Activated CD8-positive, alpha-beta T cell treated with anti-CD3 and anti-CD28 coated beads, Interleukin-2, amount 10 ng/mL, durations not matched to agents 7 days and 5 days (primary cell): Measurements from ENCODE around the gene THAP8. TPM values are rescaled to one million over a fixed set of nuclear protein-coding genes. Genes with fewer than 3 reads are reported as not detected.
"Not testable (repeated sequence)": the region's sequence is repeated elsewhere in the genome, so short reads cannot be mapped to it uniquely, and the experiment has no call there.

ENCODE experiments used
- ATAC-seq: fragments of 150-1000 bp; cut with Tn5 transposase; one replicate; pipeline ENCODE4 v1.10.0; 2021; ENCODE audit warnings: moderate library complexity
- CTCF ChIA-PET: fragments of 350-600 bp; sonication (Branson Sonifier 250); formaldehyde crosslinking; loops from one replicate; lab custom pipeline; 2021; ENCODE audit warnings: antibody characterized with exemption; lab: Charles Lee
- POLR2A ChIA-PET: fragments of 350-600 bp; sonication (Branson Sonifier 250); formaldehyde crosslinking; loops from one replicate; lab custom pipeline; 2021; ENCODE audit warnings: antibody characterized with exemption; lab: Charles Lee
- DNase-seq: peaks from one replicate; pipeline ENCODE4 v3.0.0-alpha.2; 2020
- H3K27ac Mint-ChIP-seq: one replicate; pipeline ENCODE4 v1.8.0; 2021; ENCODE audit warnings: mild to moderate bottlenecking, mixed read lengths
- H3K27me3 Mint-ChIP-seq: one replicate; pipeline ENCODE4 v1.8.0; 2021; ENCODE audit warnings: low read depth, mixed read lengths
- H3K36me3 Mint-ChIP-seq: one replicate; pipeline ENCODE4 v1.8.0; 2021; ENCODE audit warnings: low read depth, mixed read lengths
- H3K4me1 Mint-ChIP-seq: one replicate; pipeline ENCODE4 v1.8.0; 2021; ENCODE audit warnings: low read depth, mixed read lengths
- H3K4me3 Mint-ChIP-seq: one replicate; pipeline ENCODE4 v1.8.0; 2021; ENCODE audit warnings: mild to moderate bottlenecking, mixed read lengths
- H3K9me3 Mint-ChIP-seq: one replicate; pipeline ENCODE4 v1.8.0; 2022; ENCODE audit warnings: mixed read lengths; ENCODE audit not compliant: insufficient read depth
- total RNA-seq, 2 experiments: library from RNA; stranded (reverse); gene quantifications; one replicate each; pipeline ENCODE4 v1.2.3, GENCODE V29; 2021

The THAP8 gene
- total RNA-seq, 2 experiments from 2014 or later = 5.7 to 5.8 TPM

DNA sequence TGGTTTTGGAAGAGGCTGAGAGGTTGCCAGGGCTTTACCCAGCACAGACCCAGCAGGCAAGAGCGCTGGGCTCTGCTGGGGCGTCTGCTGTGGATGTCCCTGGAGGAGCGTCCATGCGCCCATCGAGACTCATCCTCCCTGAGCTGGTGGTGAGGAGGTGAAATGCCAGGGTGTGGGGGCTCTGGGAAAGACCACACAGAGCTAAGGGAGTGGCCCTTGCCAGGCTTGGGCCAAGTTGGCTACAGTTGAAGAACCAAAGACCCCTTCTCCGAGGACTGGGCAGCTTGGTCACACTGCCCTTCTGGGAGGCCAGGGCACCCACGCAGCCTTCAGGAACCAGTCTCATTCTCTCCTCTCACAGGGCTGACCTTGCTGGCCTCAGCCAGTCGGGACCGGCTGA, 32.2 kb upstream of the THAP8 start:
- Mint-ChIP-seq H3K36me3 (peaks cover 70% of the 10 kb centered on the region), H3K27ac (no peak overlapping the region), H3K4me1 (no peaks in the 10 kb centered on the region), H3K4me3 (no peak overlapping the region), H3K9me3 (no peaks in the 10 kb centered on the region), H3K27me3 (no peaks in the 10 kb centered on the region)
- no peak for DNase-seq
- ATAC-seq = no peak
- ChIA-PET CTCF (no interaction called here), POLR2A (no interaction called here)

DNA sequence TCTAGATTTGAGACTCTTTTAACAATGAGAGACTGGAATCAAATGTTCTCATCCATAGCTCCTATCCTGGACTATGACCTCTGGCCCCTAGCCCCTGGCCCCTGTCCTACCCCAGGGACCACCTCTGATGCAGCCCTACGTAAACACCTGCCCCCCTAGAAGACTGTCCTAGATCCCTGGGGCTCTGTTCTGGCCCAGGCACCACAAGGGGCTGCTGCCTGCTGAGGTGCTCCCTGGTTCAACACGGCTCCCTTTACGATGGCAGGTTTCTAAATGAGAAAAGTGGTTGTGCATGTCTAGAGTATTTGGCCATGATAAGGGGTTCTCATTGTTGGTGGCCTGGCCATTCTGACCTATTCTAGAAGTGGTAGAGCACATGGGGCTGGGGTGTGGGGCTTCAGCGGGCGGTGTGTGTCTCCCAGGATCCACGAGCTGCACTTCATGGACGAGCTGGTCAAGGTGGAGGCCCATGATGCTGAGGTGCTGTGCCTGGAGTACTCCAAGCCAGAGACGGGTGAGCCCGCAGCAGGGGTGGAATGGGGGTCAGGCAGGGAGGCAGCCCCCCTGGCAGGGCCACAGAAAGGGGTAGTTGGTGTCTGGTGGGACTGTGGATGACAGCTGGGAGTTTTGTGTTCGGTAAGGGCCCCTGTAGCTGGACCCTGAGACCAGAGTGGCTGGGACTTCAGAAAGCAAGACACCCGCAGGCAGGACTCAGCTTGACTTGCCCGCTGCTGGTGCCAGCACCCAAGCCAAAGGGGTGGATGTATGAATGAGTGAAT, 30.3 kb upstream of the THAP8 start:
- Mint-ChIP-seq H3K27me3 (no peaks in the 10 kb centered on the region), H3K9me3 (no peaks in the 10 kb centered on the region), H3K4me1 (no peaks in the 10 kb centered on the region), H3K27ac (no peak overlapping the region), H3K4me3 (no peak overlapping the region), H3K36me3 (peaks cover 71% of the 10 kb centered on the region)
- ATAC-seq (no peak), DNase-seq (no peak)
- ChIA-PET CTCF (no interaction called here), POLR2A (no interaction called here)

DNA sequence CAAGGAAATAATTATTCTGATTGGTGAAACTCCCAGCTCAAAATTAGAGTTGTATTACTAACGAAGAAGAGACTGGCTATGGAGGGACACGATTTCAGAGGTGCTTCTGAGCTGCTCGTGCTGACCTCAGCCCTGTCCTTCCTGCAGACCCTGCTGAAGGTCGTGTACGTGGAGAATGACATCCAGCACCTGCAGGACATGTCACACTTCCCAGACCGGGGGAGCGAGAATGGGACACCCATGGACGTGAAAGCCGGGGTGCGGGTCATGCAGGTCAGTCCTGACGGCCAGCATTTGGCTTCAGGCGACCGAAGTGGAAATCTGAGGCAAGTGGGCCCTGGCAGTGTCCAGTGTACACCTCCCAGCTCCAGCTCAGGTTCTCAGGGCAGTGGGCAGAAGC, 28.8 kb upstream of the THAP8 start:
- ChIA-PET POLR2A (interaction anchor here (1.1 kb wide), 1 partner anchor 29 kb away, joined by 3 read pairs; the partner anchor contains the start of gene THAP8), CTCF (interaction anchor here (0.7 kb wide), 1 partner anchor 45 kb away, joined by 3 read pairs; no protein-coding TSS in a partner anchor)
- H3K4me1 Mint-ChIP-seq = no peaks in the 10 kb centered on the region
- no peak overlapping the region for H3K4me3 Mint-ChIP-seq
- DNase-seq (no peak), ATAC-seq (no peak)
- H3K27ac Mint-ChIP-seq = no peak overlapping the region
- no peaks in the 10 kb centered on the region for H3K9me3 Mint-ChIP-seq
- peaks cover 68% of the 10 kb centered on the region for H3K36me3 Mint-ChIP-seq
- H3K27me3 Mint-ChIP-seq = no peaks in the 10 kb centered on the region

DNA sequence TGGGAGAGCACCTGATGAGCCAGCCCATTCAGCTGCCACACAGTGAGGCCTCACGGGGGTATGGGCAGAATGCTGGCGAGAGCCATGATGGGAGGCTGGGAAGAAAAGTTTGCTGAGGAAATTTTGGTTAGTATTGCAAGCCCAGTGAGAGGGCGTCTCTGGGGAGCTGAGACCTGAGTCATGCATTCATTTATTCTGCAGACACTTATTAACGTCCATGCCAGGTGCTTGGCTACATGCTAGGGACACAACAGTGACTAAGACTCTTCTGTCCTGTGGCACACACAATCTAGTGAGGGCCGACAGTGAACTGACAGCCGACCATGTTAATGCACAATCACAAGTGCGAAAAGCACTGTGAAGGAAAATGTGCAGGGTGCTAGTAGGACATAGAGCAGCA, 27.8 kb upstream of the THAP8 start:
- ChIA-PET CTCF (no interaction called here), POLR2A (interaction anchor here (1.1 kb wide), 1 partner anchor 28 kb away, joined by 3 read pairs; the partner anchor contains the start of gene THAP8)
- peaks cover 71% of the 10 kb centered on the region for H3K36me3 Mint-ChIP-seq
- ATAC-seq (no peak), DNase-seq (no peak)
- no peak overlapping the region for H3K4me3 Mint-ChIP-seq
- no peaks in the 10 kb centered on the region for H3K9me3 Mint-ChIP-seq
- no peak overlapping the region for H3K27ac Mint-ChIP-seq
- H3K27me3 Mint-ChIP-seq = no peaks in the 10 kb centered on the region
- no peaks in the 10 kb centered on the region for H3K4me1 Mint-ChIP-seq

DNA sequence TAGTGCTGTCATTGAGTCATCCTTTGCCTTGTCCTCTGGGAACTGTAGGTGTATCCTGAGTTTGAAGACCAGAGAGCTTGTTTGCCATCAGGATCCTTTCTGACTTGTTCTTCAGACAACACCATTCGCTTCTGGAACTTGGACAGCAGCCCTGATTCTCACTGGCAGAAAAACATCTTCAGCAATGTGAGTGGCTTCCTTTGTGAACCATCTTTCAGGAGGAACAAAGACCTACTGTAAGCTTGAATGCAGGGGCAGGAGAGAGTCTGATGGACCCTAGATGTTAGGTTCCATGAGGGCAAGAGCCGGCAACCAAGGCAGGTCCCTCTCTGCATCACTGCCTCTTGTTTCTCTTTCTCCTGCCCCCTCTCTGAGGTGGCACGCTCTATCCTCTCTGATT, 27.3 kb upstream of the THAP8 start:
- CTCF ChIA-PET = no interaction called here
- Mint-ChIP-seq H3K36me3 (peaks cover 73% of the 10 kb centered on the region), H3K27ac (peak overlapping the region; percentile 55), H3K9me3 (no peaks in the 10 kb centered on the region), H3K4me1 (no peaks in the 10 kb centered on the region), H3K4me3 (no peak overlapping the region), H3K27me3 (no peaks in the 10 kb centered on the region)
- DNase-seq (no peak), ATAC-seq (no peak)
- POLR2A ChIA-PET = no interaction called here

DNA sequence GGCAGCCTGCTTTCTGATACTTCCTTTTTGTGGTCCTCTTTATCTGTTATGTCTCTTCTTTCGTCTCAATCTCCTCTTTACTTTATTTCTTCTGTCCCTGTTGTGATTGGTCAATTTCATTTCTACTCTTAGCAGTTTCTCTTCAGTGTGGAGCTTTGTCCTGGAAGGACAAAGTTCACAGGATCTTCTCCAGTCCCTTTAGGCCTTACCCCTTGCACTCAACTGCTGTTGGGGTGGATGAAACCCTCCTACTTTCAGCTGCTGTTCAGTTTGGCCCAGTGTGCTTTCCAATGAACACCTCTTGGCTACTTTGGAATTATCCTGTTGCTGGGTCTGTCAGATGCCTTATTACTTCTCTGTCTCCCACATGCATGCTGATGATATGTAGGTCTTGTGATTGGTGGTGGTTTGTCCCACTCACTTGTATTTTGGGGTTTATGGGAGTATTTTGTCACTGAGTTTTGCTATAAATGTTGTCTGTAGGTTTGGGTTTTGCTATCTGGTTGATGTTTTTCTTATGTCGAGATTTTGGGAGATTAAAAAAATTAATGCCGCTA, 25.4 kb upstream of the THAP8 start:
- no peaks in the 10 kb centered on the region for H3K9me3 Mint-ChIP-seq
- no peak overlapping the region for H3K4me3 Mint-ChIP-seq
- ATAC-seq (no peak), DNase-seq (no peak)
- H3K36me3 Mint-ChIP-seq = peaks cover 70% of the 10 kb centered on the region
- H3K27ac Mint-ChIP-seq = peak overlapping the region; percentile 5
- no peaks in the 10 kb centered on the region for H3K27me3 Mint-ChIP-seq
- H3K4me1 Mint-ChIP-seq = no peaks in the 10 kb centered on the region
- POLR2A ChIA-PET = interaction anchor here (0.6 kb wide), 1 partner anchor 9 kb away, joined by 3 read pairs; no protein-coding TSS in a partner anchor
- CTCF ChIA-PET = no interaction called here

DNA sequence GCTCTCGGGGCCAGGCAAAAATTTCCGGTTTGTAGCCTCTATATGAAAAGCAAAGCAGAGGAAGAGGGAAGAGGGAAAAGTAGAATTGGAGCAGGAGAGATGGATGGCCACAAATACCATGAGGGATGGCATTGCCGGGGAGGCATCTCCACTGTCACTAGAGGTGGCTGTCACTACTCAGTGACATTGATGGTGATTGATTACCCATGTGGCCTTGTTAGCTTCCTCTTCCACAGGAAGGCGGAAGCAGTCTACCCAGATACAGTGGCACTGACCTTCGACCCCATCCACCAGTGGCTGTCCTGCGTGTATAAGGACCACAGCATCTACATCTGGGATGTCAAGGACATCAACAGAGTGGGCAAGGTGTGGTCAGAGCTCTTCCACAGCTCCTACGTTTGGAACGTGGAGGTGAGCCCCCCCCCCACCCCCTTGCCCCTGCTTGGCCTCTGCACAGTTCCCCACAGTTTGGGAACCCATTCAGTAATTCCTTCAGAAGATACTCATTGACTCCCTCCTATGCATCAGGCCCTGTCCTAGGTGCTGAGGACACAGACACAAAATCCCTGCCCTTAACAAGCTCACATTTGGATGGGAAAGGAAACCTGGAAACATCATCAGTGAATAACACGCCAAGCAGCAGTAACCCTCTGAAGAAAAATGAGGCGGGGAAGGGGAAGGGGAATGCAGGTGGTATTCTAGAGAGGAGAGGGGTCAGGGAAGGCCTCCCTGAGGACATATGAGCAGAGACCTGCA, 19.2 kb upstream of the THAP8 start:
- Mint-ChIP-seq H3K27me3 (no peaks in the 10 kb centered on the region), H3K27ac (no peak overlapping the region), H3K9me3 (no peaks in the 10 kb centered on the region), H3K36me3 (peaks cover 62% of the 10 kb centered on the region), H3K4me3 (no peak overlapping the region), H3K4me1 (no peaks in the 10 kb centered on the region)
- CTCF ChIA-PET = interaction anchor here (0.7 kb wide), 1 partner anchor 12 kb away, joined by 3 read pairs; no protein-coding TSS in a partner anchor
- no peak for ATAC-seq
- POLR2A ChIA-PET = no interaction called here
- no peak for DNase-seq

DNA sequence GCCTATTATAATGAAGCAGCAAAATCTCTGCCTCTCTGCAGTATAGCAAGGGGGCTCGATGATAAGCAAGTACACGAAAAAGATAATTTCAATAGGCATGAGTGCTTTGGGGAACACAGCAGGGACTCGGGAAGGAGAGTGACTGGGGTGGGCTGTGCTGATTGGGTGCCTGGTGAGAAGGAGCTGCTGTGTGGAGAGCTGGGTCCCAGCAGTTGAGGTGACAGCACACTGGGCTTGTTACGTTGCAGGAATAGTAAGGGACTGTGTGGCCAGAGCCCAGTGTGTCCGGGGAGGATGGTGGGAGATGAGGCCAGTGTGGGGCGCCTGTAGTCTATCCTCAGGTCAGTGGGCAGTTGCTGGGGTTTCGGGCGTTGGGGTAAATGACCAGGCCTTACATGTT, 18.0 kb upstream of the THAP8 start:
- Mint-ChIP-seq H3K27ac (no peak overlapping the region), H3K4me1 (no peaks in the 10 kb centered on the region), H3K36me3 (peaks cover 64% of the 10 kb centered on the region), H3K9me3 (no peaks in the 10 kb centered on the region), H3K27me3 (no peaks in the 10 kb centered on the region), H3K4me3 (no peak overlapping the region)
- POLR2A ChIA-PET = no interaction called here
- no peak for ATAC-seq
- CTCF ChIA-PET = no interaction called here
- no peak for DNase-seq

DNA sequence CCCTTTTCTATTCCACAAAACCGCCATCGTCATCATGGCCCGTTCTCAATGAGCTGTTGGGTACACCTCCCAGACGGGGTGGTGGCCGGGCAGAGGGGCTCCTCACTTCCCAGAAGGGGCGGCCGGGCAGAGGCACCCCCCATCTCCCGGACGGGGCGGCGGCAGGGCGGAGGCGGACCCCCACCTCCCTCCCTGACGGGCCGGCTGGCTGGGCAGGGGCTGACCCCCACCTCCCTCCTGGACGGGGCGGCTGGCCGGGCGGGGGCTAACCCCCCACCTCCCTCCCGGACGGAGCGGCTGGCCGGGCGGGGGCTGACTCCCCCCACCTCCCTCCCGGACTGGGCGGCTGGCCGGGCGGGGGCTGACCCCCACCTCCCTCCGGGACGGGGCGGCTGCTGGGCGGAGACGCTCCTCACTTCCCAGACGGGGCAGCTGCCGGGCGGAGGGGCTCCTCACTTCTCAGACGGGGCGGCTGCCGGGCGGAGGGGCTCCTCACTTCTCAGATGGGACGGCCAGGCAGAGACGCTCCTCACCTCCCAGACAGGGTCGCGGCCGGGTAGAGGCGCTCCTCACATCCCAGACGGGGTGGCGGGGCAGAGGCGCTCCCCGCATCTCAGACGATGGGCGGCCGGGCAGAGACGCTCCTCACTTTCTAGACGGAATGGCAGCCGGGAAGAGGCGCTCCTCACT, 14.9 kb upstream of the THAP8 start:
- CTCF ChIA-PET, H3K4me1 Mint-ChIP-seq, H3K9me3 Mint-ChIP-seq, POLR2A ChIA-PET, H3K27me3 Mint-ChIP-seq, H3K4me3 Mint-ChIP-seq, H3K27ac Mint-ChIP-seq, ATAC-seq, DNase-seq: not testable (repeated sequence)
- H3K36me3 Mint-ChIP-seq = peaks cover 72% of the 10 kb centered on the region

DNA sequence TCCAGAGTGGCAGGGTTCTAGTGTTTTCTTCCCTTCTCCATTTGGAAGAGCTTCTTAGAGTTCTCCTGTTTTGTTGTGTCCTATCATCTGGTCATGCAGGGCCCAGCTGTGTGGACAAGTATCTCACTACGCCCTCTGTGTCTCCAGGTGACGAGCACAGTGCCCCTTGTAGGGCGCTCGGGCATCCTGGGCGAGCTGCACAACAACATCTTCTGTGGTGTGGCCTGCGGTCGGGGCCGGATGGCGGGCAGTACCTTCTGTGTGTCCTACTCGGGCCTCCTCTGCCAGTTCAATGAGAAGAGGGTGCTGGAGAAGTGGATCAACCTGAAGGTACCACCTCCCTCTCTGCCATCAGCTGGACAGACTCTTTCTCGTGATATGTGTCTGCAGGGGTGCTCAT, 13.6 kb upstream of the THAP8 start:
- Mint-ChIP-seq H3K9me3 (no peaks in the 10 kb centered on the region), H3K4me1 (no peaks in the 10 kb centered on the region), H3K36me3 (peaks cover 70% of the 10 kb centered on the region), H3K4me3 (no peak overlapping the region), H3K27me3 (no peaks in the 10 kb centered on the region), H3K27ac (no peak overlapping the region)
- CTCF ChIA-PET = no interaction called here
- no peak for DNase-seq
- POLR2A ChIA-PET = interaction anchor here (1.7 kb wide), 1 partner anchor 47 kb away, joined by 3 read pairs; the partner anchor contains the start of genes POLR2I and TBCB
- no peak for ATAC-seq

DNA sequence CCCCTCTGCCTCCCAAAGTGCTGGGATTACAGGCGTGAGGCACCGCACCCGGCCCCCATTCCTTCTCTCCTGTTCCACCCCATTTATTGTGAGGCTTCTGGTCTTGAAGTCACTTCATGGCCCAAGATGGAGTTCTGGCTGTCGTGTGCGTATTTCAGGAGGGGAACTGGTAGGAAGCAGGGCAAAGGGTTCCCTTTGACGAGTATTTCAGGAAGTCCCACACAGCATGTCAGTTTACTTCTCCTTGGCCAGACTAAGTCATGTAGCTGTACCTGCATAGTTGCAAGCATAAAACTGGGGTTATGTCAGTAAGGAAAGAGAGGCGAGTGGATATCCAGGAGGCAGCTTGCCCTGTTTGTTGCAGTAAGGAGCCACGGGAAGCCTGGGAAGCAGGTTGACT, 10.7 kb upstream of the THAP8 start:
- Mint-ChIP-seq H3K36me3 (peaks cover 70% of the 10 kb centered on the region), H3K27me3 (no peaks in the 10 kb centered on the region), H3K4me1 (no peaks in the 10 kb centered on the region), H3K9me3 (no peaks in the 10 kb centered on the region), H3K27ac (no peak overlapping the region), H3K4me3 (no peak overlapping the region)
- DNase-seq (no peak), ATAC-seq (no peak)
- CTCF ChIA-PET = no interaction called here
- POLR2A ChIA-PET = no interaction called here
